Mesodermal cell (in vitro differentiated cells): Measurements from ENCODE around the gene CDH9.

Experiments used
- H3K27ac ChIP-seq: 2 replicates; pipeline ENCODE4 v1.7.0; 2013; ENCODE audit warnings: mild to moderate bottlenecking, low read depth, low read length, moderate library complexity; ENCODE audit not compliant: severe bottlenecking
- H3K36me3 ChIP-seq: 2 replicates; pipeline ENCODE4 v1.7.1; 2013; ENCODE audit warnings: mild to moderate bottlenecking, low read length, moderate library complexity; ENCODE audit not compliant: control insufficient read depth, insufficient read depth
- H3K4me1 ChIP-seq: one replicate; pipeline ENCODE4 v1.7.1; 2013; ENCODE audit warnings: mild to moderate bottlenecking, low read length; ENCODE audit not compliant: insufficient read depth, control insufficient read depth, poor library complexity, severe bottlenecking
- H3K4me3 ChIP-seq: 2 replicates; pipeline ENCODE4 v1.7.0; 2013; ENCODE audit warnings: low read length, control low read depth, mild to moderate bottlenecking; ENCODE audit not compliant: insufficient read depth, poor library complexity, severe bottlenecking; ENCODE audit errors: extremely low read depth
- H3K9me3 ChIP-seq: 2 replicates; pipeline ENCODE4 v1.7.1; 2013; ENCODE audit warnings: mild to moderate bottlenecking, low read length, moderate library complexity; ENCODE audit not compliant: control insufficient read depth
- WGBS, 2 experiments: methylation state at CpG; one replicate each; pipeline ENCODE4 v1.1.5; 2013; ENCODE audit warnings: missing lambda C conversion rate in 2 of 2; ENCODE audit not compliant: insufficient coverage in 2 of 2; 5-methylcytosine and 5-hydroxymethylcytosine counted together

Gene CDH9

DNA sequence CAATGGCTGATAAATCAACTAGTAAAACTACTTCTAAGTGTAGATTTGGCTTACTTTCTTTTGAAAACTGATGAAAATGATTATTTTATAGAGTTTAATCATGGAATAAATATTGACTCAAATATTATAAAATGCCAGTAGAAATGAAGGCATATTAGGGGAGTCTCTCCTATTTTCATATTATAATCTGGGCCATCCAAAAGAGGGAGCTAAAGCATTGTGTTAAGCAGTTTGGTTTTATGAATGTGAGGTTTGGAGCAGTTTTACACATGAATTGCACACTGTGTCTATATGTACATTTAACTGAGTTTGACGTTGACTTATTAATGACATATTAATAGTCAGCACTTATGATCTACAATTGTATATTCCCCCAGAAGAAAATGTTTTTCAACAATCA is 17.4 kb downstream of the CDH9 start:
- no CpG with 5 or more reads among the region's 1 CpG for WGBS, 2 experiments
- H3K4me1 ChIP-seq = no peaks in the 10 kb centered on the region

DNA sequence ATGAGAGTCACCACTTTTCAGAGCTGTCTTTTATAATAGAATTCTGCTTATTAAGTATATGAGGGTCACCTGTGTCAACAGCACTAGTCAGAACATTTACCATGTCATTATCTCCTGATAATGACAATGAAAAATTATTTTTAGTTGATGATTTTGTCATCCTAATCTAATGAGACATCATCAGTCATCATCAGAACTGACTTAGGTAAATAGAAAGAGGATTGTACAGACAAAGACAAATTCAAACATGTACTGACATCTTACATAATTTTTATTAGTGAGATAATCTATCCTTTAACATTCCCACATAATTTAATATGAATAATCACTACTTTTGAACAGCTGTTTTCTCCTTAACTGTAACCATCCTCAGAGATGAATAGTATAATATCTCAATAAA is 22.6 kb downstream of the CDH9 start:
- no peaks in the 10 kb centered on the region for H3K9me3 ChIP-seq
- no peaks in the 10 kb centered on the region for H3K36me3 ChIP-seq
- no peak overlapping the region for H3K4me3 ChIP-seq
- H3K27ac ChIP-seq = no peak overlapping the region
- H3K4me1 ChIP-seq = no peaks in the 10 kb centered on the region

More for the DNA sequence above, 17.4 kb downstream of the CDH9 start:
- H3K36me3 ChIP-seq = no peaks in the 10 kb centered on the region
- H3K27ac ChIP-seq = no peak overlapping the region
- no peaks in the 10 kb centered on the region for H3K9me3 ChIP-seq
- no peak overlapping the region for H3K4me3 ChIP-seq

DNA sequence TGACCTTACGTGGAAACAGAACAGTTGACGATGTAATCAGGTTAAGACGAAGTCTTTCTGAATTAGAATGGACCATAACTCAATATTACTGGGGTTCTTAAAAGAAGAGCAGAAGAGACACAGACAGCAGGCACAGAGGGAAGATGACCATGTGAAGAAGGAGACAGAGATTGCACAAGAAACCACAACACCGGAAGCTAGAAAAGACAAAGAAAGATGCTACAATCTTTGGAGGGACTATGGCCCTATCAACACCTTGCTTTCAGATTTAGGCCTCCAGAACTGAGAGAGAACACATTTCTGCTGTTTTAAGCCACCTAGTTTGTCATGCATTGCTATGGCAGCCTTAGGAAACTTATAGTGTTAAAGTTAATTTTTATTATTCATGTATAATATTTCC is 27.1 kb downstream of the CDH9 start:
- Histone ChIP-seq H3K4me1 (peaks cover 4% of the 10 kb centered on the region), H3K27ac (no peak overlapping the region), H3K4me3 (no peak overlapping the region), H3K36me3 (no peaks in the 10 kb centered on the region), H3K9me3 (no peaks in the 10 kb centered on the region)
- 89 to 100% methylated on average over 1 to 4 of the region's 4 CpGs for WGBS, 2 experiments

DNA sequence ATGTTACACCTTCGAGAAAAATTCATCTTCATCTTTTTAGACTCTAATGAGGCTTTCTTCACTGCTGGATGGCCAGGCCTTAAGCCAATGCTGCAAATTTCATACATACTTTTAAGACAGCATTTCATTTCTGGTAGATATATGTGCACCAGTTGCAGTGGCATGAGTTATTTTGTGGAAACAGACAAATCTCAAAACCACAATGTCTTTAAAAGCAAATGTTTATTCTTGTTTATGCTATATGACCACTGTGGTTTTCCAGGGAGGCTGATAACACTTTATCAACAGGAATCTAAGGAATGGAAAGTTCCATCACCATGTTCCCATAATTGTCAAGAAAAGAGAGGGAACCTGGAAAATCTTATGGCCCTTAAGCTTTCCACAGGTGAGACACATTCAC is 27.7 kb downstream of the CDH9 start:
- H3K4me1 ChIP-seq = peaks cover 4% of the 10 kb centered on the region
- H3K9me3 ChIP-seq = no peaks in the 10 kb centered on the region
- H3K27ac ChIP-seq = no peak overlapping the region
- no peaks in the 10 kb centered on the region for H3K36me3 ChIP-seq
- WGBS, 2 experiments = 100% methylated on average over 1 of the region's 1 CpG; no CpG with 5 or more reads in 1 of the 2 experiments
- H3K4me3 ChIP-seq = no peak overlapping the region

DNA sequence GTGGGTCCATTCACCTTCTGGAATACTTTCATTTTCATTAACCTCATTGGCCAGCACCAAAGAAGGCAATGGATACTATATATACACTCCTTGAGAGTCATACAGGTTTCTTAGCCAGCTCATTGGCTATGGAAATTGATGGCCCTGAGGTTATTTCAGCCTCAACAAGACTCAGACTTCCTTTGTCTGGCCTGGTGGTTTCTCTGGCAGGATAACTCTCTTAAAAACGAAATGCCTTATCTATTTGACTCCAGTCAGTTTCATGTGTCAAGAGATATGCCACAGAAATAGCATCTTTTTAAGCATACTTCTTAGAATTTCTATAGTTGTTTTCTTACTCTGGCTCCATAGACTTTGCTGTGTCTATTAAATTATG is 28.9 kb downstream of the CDH9 start:
- Histone ChIP-seq H3K4me1 (peaks cover 4% of the 10 kb centered on the region), H3K36me3 (no peaks in the 10 kb centered on the region), H3K27ac (no peak overlapping the region), H3K4me3 (no peak overlapping the region), H3K9me3 (no peaks in the 10 kb centered on the region)
- 80% methylated on average over 1 of the region's 1 CpG; no CpG with 5 or more reads in 1 of the 2 experiments for WGBS, 2 experiments

DNA sequence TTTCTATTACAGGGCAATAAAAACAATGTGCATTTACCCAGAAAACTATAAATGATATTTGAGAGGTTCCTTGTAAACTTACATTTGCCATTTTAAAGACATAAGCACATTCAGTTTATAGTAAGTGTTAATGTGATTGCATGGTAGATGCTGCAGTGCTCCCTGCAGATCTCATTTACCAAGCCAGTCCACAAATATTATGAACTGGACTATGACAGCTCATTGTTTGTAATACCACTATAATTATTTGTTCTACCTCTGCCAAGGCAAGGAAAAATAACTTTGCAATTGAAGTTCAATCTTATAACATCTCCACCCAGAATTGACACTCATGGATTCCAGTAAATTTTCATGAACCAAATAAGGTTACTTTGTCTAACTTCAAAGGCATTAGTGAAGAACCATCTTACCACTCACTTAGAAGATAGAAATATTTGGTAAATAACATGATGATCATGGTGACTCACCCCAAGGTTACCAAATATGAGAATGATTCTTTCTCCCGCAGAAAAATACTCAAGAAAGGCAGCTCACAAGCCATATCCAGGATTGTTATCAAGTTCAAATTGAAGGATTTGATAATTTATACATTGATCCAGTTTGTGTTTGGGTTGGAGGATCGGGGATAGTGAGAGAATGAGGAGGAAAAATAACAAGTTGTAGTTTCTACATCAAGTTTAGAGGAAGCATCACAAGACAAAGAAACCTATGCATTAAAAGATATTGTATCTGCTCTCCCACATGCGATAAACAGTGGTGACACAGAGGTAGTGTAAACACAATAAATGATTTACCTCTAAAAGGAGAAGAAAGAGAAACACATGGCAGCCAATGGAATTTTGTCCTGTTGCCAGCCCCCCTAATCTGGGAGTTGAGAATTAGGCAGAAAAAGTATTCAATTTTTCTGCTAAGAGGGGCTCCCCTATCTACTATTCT is 29.5 kb downstream of the CDH9 start:
- Histone ChIP-seq H3K4me1 (peaks cover 4% of the 10 kb centered on the region), H3K4me3 (no peak overlapping the region), H3K27ac (no peak overlapping the region), H3K36me3 (no peaks in the 10 kb centered on the region), H3K9me3 (no peaks in the 10 kb centered on the region)
- WGBS, 2 experiments = 83% methylated on average over 1 of the region's 3 CpGs; no CpG with 5 or more reads in 1 of the 2 experiments

DNA sequence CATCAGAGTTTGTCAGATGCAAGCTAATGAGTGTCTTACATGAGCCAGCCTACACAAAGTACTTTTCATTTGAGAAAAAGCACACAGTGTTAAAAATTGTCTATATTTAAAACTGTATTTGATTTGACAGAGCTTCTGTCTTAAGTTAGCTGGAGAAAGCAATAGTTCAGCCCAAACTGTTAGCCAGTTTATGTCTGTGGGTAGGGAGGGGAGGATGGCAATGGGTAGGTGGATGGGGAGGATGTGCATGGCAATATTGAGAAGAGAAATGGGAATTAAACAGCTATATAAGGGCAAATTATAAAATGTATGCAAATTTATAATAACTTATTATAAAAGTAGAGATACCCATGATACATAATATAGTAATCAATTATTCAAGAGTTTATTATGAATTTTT is 31.3 kb downstream of the CDH9 start:
- Histone ChIP-seq H3K4me1 (peaks cover 4% of the 10 kb centered on the region), H3K27ac (no peak overlapping the region), H3K4me3 (no peak overlapping the region), H3K36me3 (no peaks in the 10 kb centered on the region), H3K9me3 (no peaks in the 10 kb centered on the region)

DNA sequence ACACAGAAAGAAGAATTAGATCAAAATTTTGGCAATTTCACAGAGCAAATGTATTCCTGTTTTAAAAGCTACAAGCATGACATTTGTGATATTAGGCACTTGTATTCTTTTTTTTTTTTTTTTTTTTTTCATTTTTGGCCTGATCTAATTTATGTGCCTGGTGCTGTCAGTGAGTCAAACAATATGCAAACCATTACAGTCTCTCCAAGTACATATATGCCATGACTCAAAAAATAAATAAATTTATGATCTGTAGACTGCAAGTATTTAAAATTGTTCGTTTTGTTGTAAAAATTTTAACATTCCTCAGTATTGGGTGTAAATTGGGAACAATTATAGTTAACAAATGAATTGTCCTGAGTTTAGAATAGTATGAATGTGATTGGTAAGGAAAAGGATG is 51.4 kb downstream of the CDH9 start:
- Histone ChIP-seq H3K36me3 (no peaks in the 10 kb centered on the region), H3K27ac (no peak overlapping the region), H3K4me1 (no peaks in the 10 kb centered on the region), H3K9me3 (no peaks in the 10 kb centered on the region), H3K4me3 (no peak overlapping the region)
- WGBS, 2 experiments = 100% methylated on average over 1 of the region's 1 CpG; no CpG with 5 or more reads in 1 of the 2 experiments

DNA sequence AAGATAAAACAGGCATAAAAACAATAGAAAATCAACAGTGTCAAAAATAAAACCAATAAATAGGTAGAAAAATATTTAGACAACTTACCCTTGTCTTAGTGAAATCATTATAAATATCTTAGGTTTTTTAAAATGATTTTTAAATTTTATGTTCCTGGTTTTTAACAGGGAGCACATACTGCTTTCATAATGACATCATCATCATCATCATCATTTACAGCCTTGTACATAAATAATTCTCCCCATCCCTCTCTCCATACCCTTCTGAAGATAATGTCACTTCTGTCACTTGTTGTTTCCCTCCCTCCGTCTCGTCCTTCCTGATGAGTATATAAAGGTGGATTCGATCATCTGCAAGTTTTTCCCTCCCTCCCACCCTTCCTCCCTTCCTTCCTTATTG is 56.6 kb downstream of the CDH9 start:
- no peaks in the 10 kb centered on the region for H3K9me3 ChIP-seq
- no peaks in the 10 kb centered on the region for H3K4me1 ChIP-seq
- WGBS, 2 experiments = no CpG with 5 or more reads among the region's 3 CpGs
- no peaks in the 10 kb centered on the region for H3K36me3 ChIP-seq
- H3K4me3 ChIP-seq = no peak overlapping the region
- H3K27ac ChIP-seq = no peak overlapping the region

DNA sequence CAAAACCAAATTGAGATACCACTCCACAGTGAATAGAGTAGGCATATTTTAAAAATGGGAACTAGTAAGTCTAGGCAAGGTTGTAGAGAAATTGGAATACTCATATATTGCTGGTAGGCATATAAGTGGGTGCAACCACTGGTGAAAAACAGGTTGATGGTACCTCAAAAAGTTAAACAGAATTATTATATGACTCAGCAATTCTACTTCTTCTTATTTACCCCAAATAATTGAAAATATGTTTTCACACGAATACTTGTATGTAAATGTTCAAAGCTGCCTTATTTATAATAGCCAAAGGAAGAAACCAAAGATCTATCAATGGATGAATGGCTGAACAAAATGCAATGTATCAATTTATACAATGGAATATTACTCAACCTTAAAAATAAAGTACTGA is 79.1 kb downstream of the CDH9 start:
- no CpG with 5 or more reads among the region's 1 CpG for WGBS, 2 experiments
- Histone ChIP-seq H3K36me3 (no peaks in the 10 kb centered on the region), H3K9me3 (no peaks in the 10 kb centered on the region), H3K4me3 (no peak overlapping the region), H3K4me1 (no peaks in the 10 kb centered on the region), H3K27ac (no peak overlapping the region)

DNA sequence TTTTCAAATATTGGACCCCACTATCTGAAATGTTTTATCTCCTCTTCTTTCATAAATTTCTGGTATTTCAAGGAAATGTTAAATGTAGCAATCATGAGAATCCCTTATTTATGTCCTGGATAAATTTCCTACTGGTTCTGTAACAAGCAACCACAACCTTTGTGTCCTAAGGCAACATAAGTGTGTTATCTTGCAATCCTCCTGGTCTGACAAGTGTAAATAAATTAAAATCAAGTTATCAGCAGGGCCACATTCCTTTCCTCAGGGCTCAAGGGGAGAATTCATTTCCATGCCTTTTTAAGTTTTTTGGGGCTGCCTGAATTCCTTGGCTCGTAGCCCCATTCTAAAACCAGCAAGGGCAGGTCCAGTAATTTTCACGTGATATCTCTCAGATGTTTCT is 83.2 kb downstream of the CDH9 start:
- H3K27ac ChIP-seq = no peak overlapping the region
- no peaks in the 10 kb centered on the region for H3K36me3 ChIP-seq
- H3K9me3 ChIP-seq = no peaks in the 10 kb centered on the region
- no peak overlapping the region for H3K4me3 ChIP-seq
- H3K4me1 ChIP-seq = no peaks in the 10 kb centered on the region
- 82 to 100% methylated on average over 2 of the region's 2 CpGs for WGBS, 2 experiments
